PC-9 (cell line): ENCODE measurements around the gene CCDC144A.
"Not testable (repeated sequence)": the region's sequence is repeated elsewhere in the genome, so short reads cannot be mapped to it uniquely, and the experiment has no call there.

Source experiments
- CTCF ChIP-seq: fragments of 200-600 bp; sonication (generic); conservative IDR thresholded peaks from 2 replicates; pipeline ENCODE4 v1.6.1; 2017; ENCODE audit warnings: mixed run types, antibody characterized with exemption, mild to moderate bottlenecking, moderate library complexity
- EZH2 ChIP-seq: fragments of 200-600 bp; sonication (generic); IDR thresholded peaks from 2 replicates; pipeline ENCODE4 v1.8.0; 2017; ENCODE audit warnings: antibody characterized with exemption, low read depth

- not testable (repeated sequence) for TF ChIP-seq CTCF, EZH2
Measured at GRCh38 chr17:16750515-16750914, 60.5 kb downstream of the CCDC144A start.
